Measurements from ENCODE around the gene STRA6.

STRA6 gene

GRCh38 chr15:74234598-74234875, 31.9 kb upstream of the STRA6 start:
- H3K4me3 ChIP-seq (ENCODE audit: control insufficient read depth, low read depth, low read length), result no peak overlapping the region
- no peak for TF ChIP-seq CTCF (IDR thresholded peaks at IDR 0.05; ENCODE audit: control insufficient read depth, insufficient read depth, low read depth, low read length, missing control alignments)
- DNase-seq (ENCODE audit: low read depth), result no peak

GRCh38 chr15:74233851-74234597, 31.4 kb upstream of the STRA6 start:
- no peak for DNase-seq (ENCODE audit: low read depth)
- no peak for TF ChIP-seq CTCF (IDR thresholded peaks at IDR 0.05; ENCODE audit: control insufficient read depth, insufficient read depth, low read depth, low read length, missing control alignments)
- no peak overlapping the region for H3K4me3 ChIP-seq (ENCODE audit: control insufficient read depth, low read depth, low read length)

- no peak for DNase-seq (ENCODE audit: low read depth)
- no peak for TF ChIP-seq CTCF (IDR thresholded peaks at IDR 0.05; ENCODE audit: control insufficient read depth, insufficient read depth, low read depth, low read length, missing control alignments)
- no peak overlapping the region for H3K4me3 ChIP-seq (ENCODE audit: control insufficient read depth, low read depth, low read length)
Observed at GRCh38 chr15:74233373-74233772, 30.8 kb upstream of the STRA6 start.

- no peak for TF ChIP-seq CTCF (IDR thresholded peaks at IDR 0.05; ENCODE audit: control insufficient read depth, insufficient read depth, low read depth, low read length, missing control alignments)
- no peak for DNase-seq (ENCODE audit: low read depth)
Observed at GRCh38 chr15:74231475-74231874, 28.9 kb upstream of the STRA6 start.

GRCh38 chr15:74229686-74230085, 27.1 kb upstream of the STRA6 start:
- H3K4me3 ChIP-seq (ENCODE audit: control insufficient read depth, low read depth, low read length), result no peak overlapping the region
- no peak for DNase-seq (ENCODE audit: low read depth)

More at GRCh38 chr15:74231475-74231874, 28.9 kb upstream of the STRA6 start:
- no peak overlapping the region for H3K4me3 ChIP-seq (ENCODE audit: control insufficient read depth, low read depth, low read length)

GRCh38 chr15:74228723-74229081, 26.1 kb upstream of the STRA6 start:
- no peak for DNase-seq (ENCODE audit: low read depth)
- TF ChIP-seq CTCF (IDR thresholded peaks at IDR 0.05; ENCODE audit: control insufficient read depth, insufficient read depth, low read depth, low read length, missing control alignments), result no peak
- no peak overlapping the region for H3K4me3 ChIP-seq (ENCODE audit: control insufficient read depth, low read depth, low read length)

More at GRCh38 chr15:74229686-74230085, 27.1 kb upstream of the STRA6 start:
- no peak for TF ChIP-seq CTCF (IDR thresholded peaks at IDR 0.05; ENCODE audit: control insufficient read depth, insufficient read depth, low read depth, low read length, missing control alignments)
